Loucy (cell line): ENCODE measurements around the gene RPL12.

Experiments used
- EZH2phosphoT487 ChIP-seq: fragments of 200-600 bp; IDR thresholded peaks from 2 replicates; pipeline ENCODE4 v1.6.1; 2018; ENCODE audit warnings: antibody characterized with exemption, mild to moderate bottlenecking, moderate library complexity, borderline replicate concordance
- TF ChIP-seq, protein P1 (sequence below): fragments of 200-600 bp; sonication (generic); conservative IDR thresholded peaks from 2 replicates; pipeline ENCODE4 v1.5.1; 2014; ENCODE audit warnings: mild to moderate bottlenecking, antibody characterized with exemption, low read length

DNA sequence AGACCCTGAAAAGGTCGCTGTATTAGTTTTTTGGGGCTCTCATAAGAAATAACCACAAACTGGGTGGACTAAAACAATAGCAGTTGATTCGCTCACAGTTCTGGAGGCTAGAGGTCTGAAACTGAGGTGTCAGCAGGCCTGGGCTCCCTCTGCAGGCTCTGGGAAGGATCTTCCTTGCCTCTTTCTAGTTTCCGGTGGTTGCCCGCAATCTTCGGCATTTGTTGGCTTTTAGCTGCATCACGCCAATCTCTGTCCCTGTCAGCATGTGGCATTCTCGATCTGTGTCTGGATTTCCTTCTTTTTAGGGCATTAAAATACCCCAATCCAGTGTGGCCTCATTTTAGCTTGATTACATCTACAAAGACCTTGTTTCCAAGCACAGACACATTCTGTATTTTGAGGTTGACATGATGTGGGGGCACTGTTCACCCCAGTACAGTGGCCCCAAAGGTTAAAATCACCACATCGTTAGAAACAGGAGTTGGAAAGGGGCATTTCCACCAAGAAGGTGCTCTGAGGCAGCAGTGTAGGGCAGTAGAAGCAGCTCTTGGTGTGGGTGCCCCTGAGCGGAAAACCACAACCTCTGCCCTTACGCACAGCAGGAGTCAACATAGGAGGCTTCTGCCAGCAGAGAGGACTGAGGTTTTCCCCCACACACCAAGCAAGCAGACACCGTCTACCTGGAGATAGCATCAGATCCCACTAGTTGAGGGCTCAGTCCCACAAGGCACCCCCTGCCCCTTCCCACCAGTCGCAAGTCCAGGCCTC is 13.5 kb downstream of the RPL12 start:
- TF ChIP-seq, protein P1, sequence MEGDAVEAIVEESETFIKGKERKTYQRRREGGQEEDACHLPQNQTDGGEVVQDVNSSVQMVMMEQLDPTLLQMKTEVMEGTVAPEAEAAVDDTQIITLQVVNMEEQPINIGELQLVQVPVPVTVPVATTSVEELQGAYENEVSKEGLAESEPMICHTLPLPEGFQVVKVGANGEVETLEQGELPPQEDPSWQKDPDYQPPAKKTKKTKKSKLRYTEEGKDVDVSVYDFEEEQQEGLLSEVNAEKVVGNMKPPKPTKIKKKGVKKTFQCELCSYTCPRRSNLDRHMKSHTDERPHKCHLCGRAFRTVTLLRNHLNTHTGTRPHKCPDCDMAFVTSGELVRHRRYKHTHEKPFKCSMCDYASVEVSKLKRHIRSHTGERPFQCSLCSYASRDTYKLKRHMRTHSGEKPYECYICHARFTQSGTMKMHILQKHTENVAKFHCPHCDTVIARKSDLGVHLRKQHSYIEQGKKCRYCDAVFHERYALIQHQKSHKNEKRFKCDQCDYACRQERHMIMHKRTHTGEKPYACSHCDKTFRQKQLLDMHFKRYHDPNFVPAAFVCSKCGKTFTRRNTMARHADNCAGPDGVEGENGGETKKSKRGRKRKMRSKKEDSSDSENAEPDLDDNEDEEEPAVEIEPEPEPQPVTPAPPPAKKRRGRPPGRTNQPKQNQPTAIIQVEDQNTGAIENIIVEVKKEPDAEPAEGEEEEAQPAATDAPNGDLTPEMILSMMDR: peak; percentile 32
- no peak for TF ChIP-seq EZH2phosphoT487
